HG03439 (cell line): ENCODE results near the gene RASAL1.

ENCODE experiments used
- ATAC-seq: cut with Tn5 transposase; IDR thresholded peaks from one replicate; pipeline ENCODE4 v1.9.1; 2021; ENCODE audit warnings: mild to moderate bottlenecking, moderate library complexity; ENCODE audit not compliant: unreplicated experiment

Gene RASAL1

DNA sequence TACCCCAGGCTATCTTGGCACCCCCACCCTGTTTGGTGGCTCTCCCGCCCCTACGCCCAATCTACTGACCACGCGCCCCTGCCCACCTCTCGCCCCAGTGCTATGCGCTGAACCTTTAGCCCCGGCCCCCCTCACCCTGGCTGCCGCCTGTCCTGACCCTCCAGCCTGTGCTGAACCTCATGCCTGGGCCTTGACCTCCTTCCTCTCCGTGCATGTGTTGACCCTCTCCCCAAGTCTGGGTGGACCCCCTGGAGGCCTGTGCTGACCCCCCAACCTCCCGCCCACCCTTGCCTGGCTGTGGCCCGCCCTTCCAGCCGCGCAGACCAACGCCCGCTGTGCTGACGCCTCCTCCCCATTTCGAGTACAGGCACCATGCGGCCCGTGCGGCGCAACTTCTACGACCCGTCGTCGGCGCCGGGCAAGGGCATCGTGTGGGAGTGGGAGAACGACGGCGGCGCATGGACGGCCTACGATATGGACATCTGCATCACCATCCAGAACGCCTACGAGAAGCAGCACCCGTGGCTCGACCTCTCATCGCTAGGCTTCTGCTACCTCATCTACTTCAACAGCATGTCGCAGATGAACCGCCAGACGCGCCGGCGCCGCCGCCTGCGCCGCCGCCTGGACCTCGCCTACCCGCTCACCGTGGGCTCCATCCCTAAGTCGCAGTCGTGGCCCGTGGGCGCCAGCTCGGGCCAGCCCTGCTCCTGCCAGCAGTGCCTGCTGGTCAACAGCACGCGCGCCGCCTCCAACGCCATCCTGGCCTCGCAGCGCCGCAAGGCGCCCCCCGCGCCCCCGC lies 58.3 kb downstream of the RASAL1 start:
- ATAC-seq: no peak

DNA sequence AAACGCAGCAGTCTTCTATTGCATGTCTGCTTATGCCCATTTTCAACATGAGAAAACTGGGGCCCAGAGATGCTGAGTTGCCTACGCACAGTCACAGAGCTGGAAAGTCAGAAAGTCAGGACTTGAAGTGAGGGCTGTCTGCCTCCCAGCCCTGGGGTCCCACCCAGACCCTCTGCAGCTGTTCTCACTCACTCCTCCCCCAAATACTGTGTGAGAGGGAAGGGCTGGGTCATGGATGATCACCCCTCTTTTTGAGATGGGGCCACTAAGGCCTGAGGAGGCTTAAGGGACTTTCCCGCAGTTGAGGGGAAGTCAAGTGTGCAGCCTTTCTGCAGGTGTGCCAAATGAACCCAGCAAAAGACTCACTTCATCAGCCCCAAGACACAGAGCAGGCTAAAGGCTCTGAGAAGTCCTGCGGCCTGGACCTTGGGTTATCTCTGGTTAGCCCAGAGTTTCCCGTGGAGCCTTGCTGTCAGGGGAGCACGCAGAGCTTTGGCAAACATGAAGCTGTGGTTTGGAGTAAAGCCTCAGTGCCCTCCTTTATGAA lies 60.4 kb downstream of the RASAL1 start:
- peak; percentile 89 for ATAC-seq

DNA sequence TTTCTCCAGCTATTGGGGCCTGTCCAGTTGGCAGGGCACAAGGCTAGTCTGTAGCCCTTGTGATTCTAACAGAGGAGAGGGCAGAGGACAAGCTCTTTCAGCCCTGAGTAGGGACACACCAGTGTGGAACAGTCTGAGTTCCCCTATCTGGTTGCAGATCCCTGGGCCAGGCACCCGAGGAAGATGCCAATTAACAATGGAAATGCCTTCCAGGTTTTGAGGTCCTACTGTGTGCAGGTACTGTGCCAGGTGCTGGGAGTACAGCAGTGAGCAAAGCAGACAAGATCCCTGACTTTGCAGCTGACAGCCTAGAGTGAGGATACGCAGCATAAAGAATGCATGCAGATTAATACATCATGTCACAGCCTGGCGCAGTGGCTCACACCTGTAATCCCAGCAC lies 62.0 kb downstream of the RASAL1 start:
- no peak for ATAC-seq

DNA sequence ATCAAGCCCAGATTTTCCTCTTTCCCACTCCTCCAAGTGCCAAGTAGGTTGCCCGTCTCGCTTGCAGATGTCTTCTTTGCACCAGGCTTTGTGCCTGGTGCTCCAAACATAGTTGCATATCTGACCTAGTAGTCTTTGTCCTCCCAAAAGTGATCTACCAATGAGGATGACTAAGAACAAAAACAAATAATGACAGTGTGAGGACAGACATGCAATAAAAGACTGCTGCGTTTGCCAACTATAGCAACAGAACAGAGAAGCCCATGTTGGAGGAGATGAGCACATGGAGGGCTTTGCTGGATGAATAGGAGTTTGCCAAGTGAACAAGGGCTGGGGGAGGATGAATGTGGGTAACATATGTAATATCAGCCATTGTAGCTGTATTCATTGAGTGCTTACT lies 63.4 kb downstream of the RASAL1 start:
- ATAC-seq: no peak

DNA sequence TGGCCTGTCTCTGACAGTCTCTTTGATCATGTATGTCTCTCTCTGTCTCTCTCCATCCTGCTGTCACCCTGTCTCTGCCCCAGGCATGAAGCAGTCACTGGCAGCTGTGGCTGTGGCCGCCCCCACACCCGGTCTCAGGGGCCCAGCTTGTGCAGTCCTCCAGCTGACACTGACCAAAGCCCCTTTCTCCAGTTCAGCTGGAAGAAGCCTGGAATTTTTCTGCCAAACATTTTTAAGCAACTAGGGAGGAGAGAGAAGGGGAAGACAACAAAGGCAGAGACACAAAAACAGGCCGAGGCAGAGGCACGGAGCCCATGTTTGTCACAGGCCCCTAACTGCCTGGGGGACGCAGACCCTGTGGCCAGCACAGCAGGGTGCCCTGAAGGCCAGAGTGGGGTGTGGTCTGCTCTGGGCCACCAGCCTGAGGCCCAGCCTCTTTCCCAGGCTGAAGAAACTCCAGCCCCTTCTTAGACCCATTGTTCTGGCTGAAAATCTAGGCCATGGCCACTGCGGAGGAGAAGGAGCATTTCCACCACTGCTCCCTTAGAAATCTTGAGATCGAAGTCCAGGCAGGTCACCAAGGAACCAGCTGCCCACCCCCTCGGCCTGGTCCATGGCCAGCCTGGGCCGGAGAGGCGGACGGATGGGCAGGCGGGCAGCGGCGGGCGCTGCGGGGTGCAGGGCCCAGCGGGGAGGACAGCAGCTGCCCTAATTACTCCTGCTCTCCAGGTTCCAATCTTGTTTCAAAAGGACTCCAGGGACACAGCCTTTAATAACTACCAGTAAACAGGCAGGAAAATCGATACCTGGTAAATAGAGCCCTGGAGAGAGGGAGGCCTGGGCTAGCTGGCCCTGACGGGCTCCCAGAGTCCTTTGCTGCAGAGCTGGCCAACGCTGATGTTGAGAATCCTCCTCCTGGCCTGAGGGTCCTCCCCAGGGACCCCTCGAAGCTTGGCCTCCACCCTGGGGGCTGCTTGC lies 64.1 kb downstream of the RASAL1 start:
- no peak for ATAC-seq

DNA sequence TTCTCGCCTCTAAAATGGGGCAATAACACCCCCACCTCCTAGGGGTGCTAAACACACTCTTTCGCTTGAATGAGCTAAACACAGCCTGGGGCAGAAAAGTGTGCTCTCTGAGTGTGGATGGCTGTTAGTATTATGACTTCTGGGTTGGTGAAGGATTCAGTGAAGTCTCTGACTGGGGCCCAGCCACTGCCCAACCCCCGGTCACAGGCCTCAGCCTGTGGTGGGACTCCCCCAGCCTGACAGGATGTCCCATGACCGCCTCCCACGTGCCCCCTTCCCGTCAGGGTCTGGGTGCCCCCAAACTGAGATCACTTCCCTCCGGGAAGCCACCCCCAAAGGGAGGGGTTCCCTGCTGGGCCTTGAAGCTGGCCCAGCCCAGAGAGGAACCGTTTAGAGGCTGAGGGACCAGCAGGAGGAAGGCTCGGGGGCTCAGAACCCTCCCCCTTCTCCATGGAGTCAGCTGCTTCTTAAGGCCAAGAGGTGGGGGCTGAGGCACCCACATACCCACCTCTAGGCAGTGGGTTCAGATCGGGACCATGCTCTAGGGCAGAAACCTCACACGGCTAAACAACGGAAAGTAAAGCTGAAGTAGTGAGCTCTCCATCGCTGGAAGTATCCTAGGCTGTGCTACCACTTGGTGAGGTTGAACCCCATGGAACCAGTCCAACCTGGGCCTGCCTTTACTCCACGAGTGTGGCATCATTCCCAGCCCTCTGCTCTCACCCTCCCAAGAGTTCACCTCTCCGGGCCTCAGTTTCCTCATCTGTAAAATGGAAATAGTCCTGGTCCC lies 65.2 kb downstream of the RASAL1 start:
- ATAC-seq: peak; percentile 50

DNA sequence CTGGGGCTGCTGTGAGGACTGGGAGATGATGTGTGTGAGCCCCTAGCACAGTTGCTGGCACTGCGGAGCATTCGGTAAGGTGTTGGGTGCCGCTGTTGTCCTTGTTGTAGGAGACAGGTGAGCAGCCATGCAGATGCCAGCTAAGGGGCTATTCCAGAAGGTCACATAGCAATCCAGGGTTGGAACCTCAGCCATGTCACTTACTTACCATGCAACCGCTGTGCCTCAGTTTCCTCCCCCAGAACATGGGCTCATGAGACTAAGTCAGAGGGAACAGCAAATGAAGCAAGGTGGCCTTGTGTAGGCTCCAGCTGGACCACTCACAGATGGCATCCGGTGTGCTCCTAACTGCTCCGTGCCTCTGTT lies 65.8 kb downstream of the RASAL1 start:
- ATAC-seq: no peak

DNA sequence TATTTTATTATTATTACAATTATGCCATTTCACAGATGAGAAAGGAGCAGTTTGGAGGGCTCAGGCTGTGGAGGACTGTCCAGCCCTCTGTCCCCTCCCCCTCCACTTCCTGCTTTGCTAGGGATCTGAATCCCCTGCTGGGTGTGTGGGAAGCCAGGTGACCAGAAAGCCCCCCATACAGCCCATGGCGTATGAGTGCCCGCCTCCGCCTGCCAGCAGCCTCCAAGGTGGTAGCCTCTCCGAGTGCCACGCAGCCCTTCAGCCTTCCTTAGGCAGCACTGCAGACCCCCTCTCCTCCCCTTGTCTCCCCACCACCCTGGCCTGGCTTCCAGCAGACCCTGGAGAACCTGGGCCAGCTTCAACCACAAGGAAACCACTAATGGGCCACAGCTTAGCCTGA lies 66.4 kb downstream of the RASAL1 start:
- no peak for ATAC-seq

DNA sequence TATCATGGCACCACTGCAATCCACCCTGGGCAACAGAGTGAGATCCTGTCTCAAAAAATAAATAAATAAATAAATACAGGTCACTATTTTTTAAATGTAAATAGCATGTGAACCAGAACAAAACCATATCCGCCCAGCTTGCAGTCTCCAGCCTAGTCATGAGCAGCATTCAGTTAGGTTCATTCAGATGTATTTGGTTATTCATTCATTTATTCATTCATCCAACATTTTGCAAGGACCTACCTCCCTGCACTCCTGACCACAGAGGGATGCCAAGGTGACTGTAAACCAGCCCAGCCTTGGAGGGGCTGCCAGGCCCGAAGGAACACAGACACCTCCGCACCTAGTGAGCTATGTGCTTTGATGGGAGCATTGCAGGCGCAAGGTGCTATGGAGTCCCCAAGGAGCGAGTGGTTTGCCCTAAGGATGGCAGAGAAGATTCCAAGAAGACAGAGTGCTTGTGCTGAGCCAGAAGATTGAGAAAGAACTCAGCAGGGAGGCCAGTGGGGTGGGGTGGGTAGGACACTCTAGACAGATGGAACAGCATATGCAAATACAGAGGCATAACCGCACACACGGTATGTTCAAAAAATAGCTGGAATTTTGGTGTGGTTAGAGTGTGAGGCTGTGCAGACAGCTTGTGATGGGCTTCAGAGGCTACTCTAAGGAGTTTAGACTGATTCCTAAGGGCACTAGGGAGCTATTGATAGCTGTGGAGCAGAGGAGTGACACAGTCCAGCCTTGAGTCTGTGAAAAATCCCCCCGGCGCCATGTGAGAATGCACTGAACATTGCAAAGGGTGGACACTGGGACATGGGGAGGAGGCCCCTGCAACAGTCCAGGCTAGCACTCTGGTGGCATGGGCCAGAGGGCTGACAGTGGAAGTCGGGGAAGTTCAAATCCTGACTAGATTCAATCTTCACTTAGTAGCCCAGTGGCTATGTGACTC lies 67.3 kb downstream of the RASAL1 start:
- ATAC-seq: no peak

DNA sequence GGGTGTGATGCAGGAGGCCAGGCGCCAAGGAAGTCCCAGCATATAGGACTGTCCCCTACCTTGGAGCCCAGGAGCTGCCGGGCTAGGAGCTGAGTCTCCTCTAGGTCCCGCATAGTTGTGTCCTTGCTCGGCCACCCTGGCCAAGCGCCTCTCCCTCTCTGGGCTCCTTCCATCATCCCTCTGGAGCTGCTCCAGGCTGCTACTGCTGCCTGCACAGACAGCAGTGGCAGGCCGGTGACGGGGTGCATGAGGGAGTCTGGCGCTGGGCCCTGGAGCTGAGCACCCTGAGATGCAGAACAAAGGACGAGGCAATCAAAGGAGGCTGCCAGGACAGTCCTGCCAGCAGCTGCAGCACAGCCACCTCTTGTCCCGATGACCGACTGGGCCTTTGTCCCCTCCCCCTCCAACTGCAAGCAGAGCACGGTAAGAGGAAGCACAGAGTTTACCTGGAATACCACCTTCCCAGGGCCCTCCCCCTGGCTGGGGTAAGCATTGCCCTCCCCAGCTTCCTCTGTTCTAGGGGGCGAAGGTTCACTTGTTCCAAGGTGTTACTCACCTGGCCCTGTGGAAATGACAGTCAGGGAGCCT lies 68.7 kb downstream of the RASAL1 start:
- no peak for ATAC-seq

DNA sequence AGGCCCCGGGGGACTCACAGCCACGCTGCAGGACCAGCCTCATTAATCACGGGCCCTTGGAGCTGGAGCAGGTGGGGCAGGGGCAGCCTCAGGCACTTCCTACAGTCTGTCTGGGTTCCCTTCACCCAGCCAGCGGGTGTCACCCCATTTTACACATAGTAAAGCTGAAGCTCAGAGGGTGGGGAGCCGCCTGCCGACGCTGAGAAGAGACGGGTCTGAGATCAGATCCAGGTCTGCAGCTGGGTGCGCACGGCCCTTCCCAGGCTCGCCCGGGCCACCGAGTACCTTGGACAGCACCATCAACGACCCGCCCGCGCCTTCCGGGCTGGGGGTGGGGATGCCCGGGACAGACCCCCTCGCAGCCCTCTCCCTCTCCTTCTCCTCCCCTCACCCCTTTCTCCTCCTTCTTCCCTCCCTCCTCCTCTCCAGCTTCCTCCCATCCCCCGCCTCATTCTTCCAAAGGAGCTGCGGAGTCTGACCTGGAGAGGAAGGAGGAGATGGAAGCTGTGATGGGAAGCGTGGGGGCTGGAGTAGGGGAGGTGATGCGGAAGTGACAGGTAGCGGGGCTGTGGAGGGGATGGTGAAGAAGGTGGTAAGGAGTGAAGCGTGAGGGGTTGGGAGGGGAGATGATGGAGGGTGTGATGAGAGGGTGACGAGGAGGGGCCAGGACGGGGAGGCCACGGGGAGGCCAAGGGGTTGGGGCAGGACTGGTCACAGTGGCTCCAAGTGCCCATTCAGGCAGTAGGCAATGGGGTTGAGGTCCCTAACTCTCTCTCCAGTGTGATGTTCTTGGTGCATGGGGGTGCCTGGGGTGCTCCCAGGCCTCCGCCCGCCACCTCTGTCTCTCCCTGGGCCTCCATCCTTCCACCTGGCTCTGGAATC lies 70.2 kb downstream of the RASAL1 start:
- ATAC-seq: no peak

DNA sequence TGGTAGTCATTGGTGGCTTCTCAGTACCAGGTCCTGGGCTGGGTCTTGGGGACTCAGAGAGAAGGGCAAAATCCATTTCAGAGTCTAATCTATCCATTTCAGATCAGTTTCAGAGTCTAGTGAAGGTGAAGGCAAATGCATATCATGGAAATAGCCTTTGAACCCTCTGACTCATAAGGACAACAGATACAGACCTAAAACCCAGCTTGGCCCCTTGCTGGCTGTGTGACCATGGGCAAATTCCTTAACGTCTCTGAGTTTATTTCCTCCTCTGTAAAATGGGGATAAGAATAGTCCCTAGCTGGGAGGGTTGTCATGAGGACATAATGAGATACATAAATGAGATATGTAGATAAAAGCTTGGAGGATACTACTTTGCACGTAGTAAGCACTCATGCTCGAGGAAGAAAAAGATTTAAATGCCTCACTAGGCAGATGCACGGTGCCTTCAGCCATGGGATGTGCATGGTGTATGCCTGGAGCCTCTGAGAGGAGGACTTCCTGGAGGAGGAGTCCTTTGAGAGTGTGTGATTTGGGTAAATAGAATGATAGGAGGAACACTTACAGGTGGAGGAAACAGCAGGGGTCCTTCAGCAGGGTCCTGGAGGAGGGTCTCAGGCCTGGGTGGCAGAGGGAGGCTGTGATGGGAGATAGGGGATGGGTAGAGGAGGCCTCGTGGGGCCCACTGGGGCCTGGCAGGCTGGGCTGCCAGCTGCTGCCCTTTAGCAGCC lies 71.0 kb downstream of the RASAL1 start:
- ATAC-seq: no peak

DNA sequence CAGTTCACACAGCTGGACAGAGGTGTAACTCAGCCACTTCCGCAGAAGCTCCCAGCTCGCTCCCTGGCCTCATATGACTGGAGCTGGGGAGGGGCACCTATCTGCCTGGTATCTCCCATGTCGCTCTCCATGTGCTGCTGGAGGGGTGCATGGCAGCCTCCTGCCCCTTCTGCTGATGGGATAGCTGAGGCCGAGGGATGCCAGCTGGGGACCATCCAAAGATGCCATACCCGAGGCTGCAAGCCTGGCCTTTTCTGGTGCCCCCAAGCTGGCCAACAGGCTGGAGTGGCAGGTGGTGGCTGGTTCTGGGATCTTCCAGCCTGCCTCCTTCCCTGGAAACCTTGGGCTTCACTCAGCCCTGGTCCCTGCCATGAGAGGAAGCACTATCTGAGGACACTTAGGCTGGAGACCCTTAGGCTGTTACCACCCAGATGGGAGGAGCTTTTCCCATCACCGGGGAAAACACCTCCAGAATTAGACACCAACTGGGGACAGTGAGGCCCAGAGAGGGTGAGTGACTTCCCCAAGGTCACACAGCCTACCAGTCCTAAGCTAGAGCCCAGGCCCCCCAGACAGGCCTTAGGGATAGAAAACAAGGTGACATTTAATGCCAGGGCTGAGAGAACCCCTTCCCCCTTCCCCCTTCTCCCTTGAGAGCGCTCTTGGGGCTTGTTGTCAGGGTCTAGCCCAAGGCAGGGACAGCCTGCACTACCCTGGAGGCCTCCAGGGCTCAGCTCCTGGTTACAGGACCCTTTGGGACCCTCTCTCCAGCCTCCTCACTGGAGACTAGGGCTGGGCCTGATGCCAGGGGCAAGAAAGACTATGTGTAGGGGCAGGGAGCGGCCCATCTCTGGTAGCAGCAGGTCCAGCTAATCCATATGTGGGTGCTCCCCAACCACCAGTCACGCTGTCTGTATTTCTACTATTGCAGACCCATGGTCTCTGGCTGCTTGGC lies 71.9 kb downstream of the RASAL1 start:
- ATAC-seq: no peak

DNA sequence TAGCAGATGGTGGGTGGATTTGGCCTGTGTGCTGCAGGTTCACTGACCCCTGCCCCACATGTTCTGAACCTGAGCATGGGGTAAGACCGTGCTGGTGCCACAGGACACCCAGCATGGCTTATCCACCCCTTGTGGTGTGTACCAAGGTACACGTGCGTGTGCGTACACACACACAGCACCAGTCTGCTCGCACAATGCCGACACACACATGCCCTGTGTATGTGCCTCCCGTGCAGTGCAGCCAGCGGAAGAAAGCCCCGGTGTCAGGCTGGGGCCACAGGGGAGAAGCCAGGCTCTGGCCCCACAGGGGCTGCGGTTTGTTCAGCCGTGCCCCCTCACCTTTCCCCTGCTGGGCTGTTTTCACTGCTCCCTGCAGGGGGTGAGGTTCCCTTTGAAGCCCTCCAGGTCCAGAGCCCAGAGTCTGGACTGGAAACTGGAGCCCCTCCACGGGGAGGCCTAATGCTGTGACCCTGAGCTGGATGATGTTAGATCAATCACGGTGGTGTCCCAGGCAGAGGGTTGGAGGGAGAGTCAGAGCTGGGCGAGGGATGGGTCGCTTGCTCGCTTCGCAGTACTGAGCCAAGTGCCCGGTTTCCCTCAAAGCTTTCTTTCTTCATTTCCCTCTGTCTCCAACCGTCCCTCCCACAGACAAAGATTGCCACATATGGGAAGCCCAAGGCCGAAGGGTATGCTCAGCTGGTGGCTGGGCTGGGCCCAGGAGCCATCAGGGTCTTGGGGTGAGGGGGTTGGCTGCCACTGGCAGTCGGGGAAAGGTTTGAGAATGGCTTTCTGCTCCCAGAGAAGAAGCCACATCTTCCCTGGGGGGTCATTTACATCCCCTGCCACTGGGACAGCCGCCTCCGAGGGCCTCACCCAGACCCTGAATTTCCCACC lies 72.8 kb downstream of the RASAL1 start:
- no peak for ATAC-seq

DNA sequence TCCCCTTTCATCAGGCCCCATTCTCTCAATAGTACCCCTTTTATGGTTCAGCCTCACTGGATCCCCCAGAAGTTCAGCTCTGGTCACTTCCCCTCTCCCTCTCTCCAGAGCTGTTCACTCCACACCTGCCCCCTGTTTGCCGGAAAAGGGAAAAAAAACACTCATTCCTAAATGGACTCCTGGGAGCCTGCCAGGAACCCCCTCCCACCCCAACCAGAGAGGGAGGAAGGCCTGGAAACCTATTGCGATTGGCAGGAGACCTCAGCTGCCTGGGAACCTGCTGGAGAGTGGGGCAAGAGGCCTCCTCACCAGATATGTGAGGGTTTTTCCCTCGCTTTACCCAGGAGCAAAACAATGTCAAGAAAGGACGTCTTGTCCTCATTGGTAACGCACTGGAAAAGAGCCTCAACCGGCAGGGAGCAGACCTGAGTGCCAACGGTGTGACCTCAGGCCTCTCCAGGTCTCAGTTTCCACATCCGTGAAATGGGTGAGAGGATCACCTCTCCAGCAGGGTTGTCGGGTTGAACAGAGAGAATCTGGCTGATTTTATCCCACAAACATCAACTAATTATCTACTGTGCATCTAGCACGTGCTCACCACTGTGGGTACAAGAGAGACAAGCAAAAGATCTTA lies 74.4 kb downstream of the RASAL1 start:
- no peak for ATAC-seq
